GM21825 (cell line): ENCODE results near the gene BAD.
"Not testable (repeated sequence)": the region's sequence is repeated elsewhere in the genome, so short reads cannot be mapped to it uniquely, and the experiment has no call there.

Source experiments
- ATAC-seq: cut with Tn5 transposase; IDR thresholded peaks from one replicate; pipeline ENCODE4 v1.9.1; 2021; ENCODE audit warnings: mild to moderate bottlenecking, moderate library complexity; ENCODE audit not compliant: unreplicated experiment

BAD gene

GRCh38 chr11:64284048-64284961 is at the start of gene BAD:
TSS of gene BAD (minus strand) at chr11:64284665. CDS start at chr11:64284368, 297 bp downstream.
- ATAC-seq = peak; percentile 63

GRCh38 chr11:64333556-64333955 is 49.1 kb upstream of the BAD start:
- no peak for ATAC-seq

GRCh38 chr11:64331569-64332371 is 47.3 kb upstream of the BAD start:
- peak; percentile 44 for ATAC-seq

- no peak for ATAC-seq
These were observed 46.4 kb upstream of the BAD start for GRCh38 chr11:64330888-64331287.

- no peak for ATAC-seq
These were observed 43.5 kb upstream of the BAD start for GRCh38 chr11:64327993-64328392.

GRCh38 chr11:64327375-64327774 is 42.9 kb upstream of the BAD start:
- ATAC-seq = no peak

GRCh38 chr11:64324692-64325469 is 40.4 kb upstream of the BAD start:
- ATAC-seq = no peak

GRCh38 chr11:64323984-64324383 is 39.5 kb upstream of the BAD start:
- ATAC-seq = not testable (repeated sequence)

GRCh38 chr11:64323373-64323772 is 38.9 kb upstream of the BAD start:
- no peak for ATAC-seq

GRCh38 chr11:64322925-64323260 is 38.4 kb upstream of the BAD start:
- ATAC-seq = no peak

- ATAC-seq = no peak
These were observed 37.1 kb upstream of the BAD start for GRCh38 chr11:64321533-64321932.

- no peak for ATAC-seq
These were observed 36.6 kb upstream of the BAD start for GRCh38 chr11:64321026-64321425.

- ATAC-seq = no peak
These were observed 36.1 kb upstream of the BAD start for GRCh38 chr11:64320556-64320955.

GRCh38 chr11:64318766-64319761 is 34.6 kb upstream of the BAD start:
- ATAC-seq = no peak

GRCh38 chr11:64317961-64318765 is 33.7 kb upstream of the BAD start, which contains the start of gene PRDX5:
TSS of gene PRDX5 (plus strand) at chr11:64318121. CDS start at chr11:64318216, 95 bp downstream.
- peak; percentile 56 for ATAC-seq

- ATAC-seq = peak; percentile 55
These were observed 33.0 kb upstream of the BAD start, which contains the start of gene TRMT112 for GRCh38 chr11:64317325-64317960. TSS of gene TRMT112 (minus strand) at chr11:64317559. CDS start at chr11:64317526, 33 bp downstream.

- peak; percentile 2 for ATAC-seq
These were observed 32.3 kb upstream of the BAD start for GRCh38 chr11:64316672-64317324.
